HepG2 (cell line): ENCODE measurements around the gene RIMBP2. TPM values are rescaled to one million over a fixed set of nuclear protein-coding genes. Genes with fewer than 3 reads are reported as not detected.

ENCODE experiments used
- ATAC-seq: fragments of 200-7000 bp; cut with Tn5 transposase; 3 replicates; pipeline ENCODE4 v1.9.1; 2020; ENCODE audit warnings: mild to moderate bottlenecking, moderate library complexity
- BruUV-seq: library from RNA; stranded (reverse); fragments of 400-500 nt; replicated peaks from 2 replicates; lab custom pipeline; 2021; lab: Mats Ljungman, UMichigan
- CTCF ChIA-PET: fragments of 300-600 bp; formaldehyde crosslinking; extraction: SDS; loops from one replicate; lab custom pipeline; 2021; ENCODE audit warnings: low total read pairs, inconsistent platforms, low intra/inter-chr PET ratio; lab: Yijun Ruan, JAX
- POLR2A ChIA-PET: fragments of 350-600 bp; sonication (Branson Sonifier 250); formaldehyde crosslinking; loops from one replicate; lab custom pipeline; 2020; ENCODE audit warnings: antibody characterized with exemption, inconsistent platforms; lab: Yijun Ruan, JAX
- DNase-seq: peaks from one replicate; pipeline ENCODE4 v3.0.0-alpha.2; 2015; ENCODE audit warnings: low spot score
- FAIRE-seq: peaks from 3 replicates; lab custom pipeline; 2011; peaks lifted over from hg19 to GRCh38; lab: Jason Lieb, UNC
- H2AFZ ChIP-seq: one replicate; pipeline ENCODE4 v1.6.1; 2011; ENCODE audit warnings: low read length, inconsistent platforms
- H3K27ac ChIP-seq: fragments of 300-600 bp; 3 replicates; pipeline ENCODE4 v1.8.0; 2011; ENCODE audit warnings: mixed run types, mild to moderate bottlenecking, mixed read lengths, low read length, inconsistent platforms; ENCODE audit not compliant: insufficient read depth; ENCODE audit errors: extremely low read length
- H3K27me3 ChIP-seq, 2 experiments: fragments of 200-600 bp in 1 of 2; 2 replicates in 1 of 2; 3 replicates in 1 of 2; pipeline versions ENCODE4 v1.6.0 to v1.8.0; 2011; ENCODE audit warnings: low read length in 2 of 2, mild to moderate bottlenecking in 2 of 2, moderate library complexity in 2 of 2, inconsistent platforms in 1 of 2; ENCODE audit not compliant: insufficient read depth in 2 of 2, control insufficient read depth in 1 of 2
- H3K36me3 ChIP-seq, 2 experiments: fragments of 200-600 bp in 1 of 2; replicated peaks in 1 of 2; 2 replicates in 1 of 2; 3 replicates in 1 of 2; pipeline versions ENCODE4 v1.5.1 to v1.8.0; 2011; ENCODE audit warnings: low read length in 2 of 2, inconsistent platforms in 1 of 2; ENCODE audit not compliant: insufficient read depth in 2 of 2, control insufficient read depth in 1 of 2
- H3K4me1 ChIP-seq: 2 replicates; pipeline ENCODE4 v1.5.1; 2012; ENCODE audit warnings: low read length, inconsistent platforms; ENCODE audit not compliant: insufficient read depth
- H3K4me2 ChIP-seq: 2 replicates; pipeline ENCODE4 v1.6.0; 2011; ENCODE audit warnings: low read depth, low read length, inconsistent platforms
- H3K4me3 ChIP-seq, 3 experiments: fragments of 200-600 bp in 1 of 3; sonication (generic), shearing (Covaris generic) in 1 of 3; replicated peaks in 1 of 3; 2 replicates each; pipeline ENCODE4 v1.5.1; 2011 to 2016; ENCODE audit warnings: low read length in 3 of 3, inconsistent platforms in 2 of 3, low read depth in 2 of 3, mild to moderate bottlenecking in 2 of 3, control low read depth in 1 of 3, mixed read lengths in 1 of 3; ENCODE audit not compliant: insufficient read depth in 1 of 3
- H3K79me2 ChIP-seq: one replicate; pipeline ENCODE4 v1.6.1; 2011; ENCODE audit warnings: low read length, inconsistent platforms; ENCODE audit not compliant: insufficient read depth
- H3K9ac ChIP-seq: 2 replicates; pipeline ENCODE4 v1.6.0; 2011; ENCODE audit warnings: mild to moderate bottlenecking, low read depth, low read length, inconsistent platforms; ENCODE audit not compliant: insufficient read depth
- H3K9me3 ChIP-seq: 2 replicates; pipeline ENCODE4 v1.5.1; 2012; ENCODE audit warnings: mild to moderate bottlenecking, low read length
- H4K20me1 ChIP-seq: 2 replicates; pipeline ENCODE4 v1.6.0; 2011; ENCODE audit warnings: inconsistent platforms, mild to moderate bottlenecking, low read length, moderate library complexity; ENCODE audit not compliant: insufficient read depth
- FOXO1 ChIP-seq: sonication (generic); formaldehyde crosslinking; IDR thresholded peaks from 2 replicates; pipeline ENCODE4 v1.4.0; 2020; ENCODE audit warnings: missing genetic modification reagents
- KAT8 ChIP-seq: IDR thresholded peaks from 2 replicates; pipeline ENCODE4 v1.6.1; 2016; ENCODE audit warnings: missing genetic modification reagents, missing compliant biosample characterization
- MAZ ChIP-seq, 2 experiments: sonication (generic) in 1 of 2; formaldehyde crosslinking in 1 of 2; IDR thresholded peaks; 2 replicates each; pipeline versions ENCODE4 v1.5.0 to v1.6.1; 2012 to 2020; ENCODE audit warnings: low read depth in 2 of 2, mild to moderate bottlenecking in 2 of 2, borderline replicate concordance in 1 of 2, improper control_type of control experiment in 1 of 2, low read length in 1 of 2, missing genetic modification reagents in 1 of 2, moderate library complexity in 1 of 2
- PTBP1 ChIP-seq: fragments of 200-400 bp; formaldehyde crosslinking; IDR thresholded peaks from 2 replicates; pipeline ENCODE4 v1.6.1; 2018; ENCODE audit warnings: low read length, low read depth; ENCODE audit not compliant: poor library complexity, severe bottlenecking
- TCF12 ChIP-seq, 2 experiments: fragments of 450-650 bp in 1 of 2; sonication (generic) in 1 of 2; formaldehyde crosslinking in 1 of 2; IDR thresholded peaks; 2 replicates each; pipeline versions ENCODE4 v1.6.1 to v1.8.0; 2017 to 2022; ENCODE audit warnings: antibody characterized with exemption in 1 of 2, mild to moderate bottlenecking in 1 of 2, missing genetic modification reagents in 1 of 2, moderate library complexity in 1 of 2
- ZFYVE20 ChIP-seq: sonication (generic); formaldehyde crosslinking; IDR thresholded peaks from 2 replicates; pipeline ENCODE4 v1.8.0; 2023; ENCODE audit warnings: low read depth, mild to moderate bottlenecking, moderate library complexity, missing genetic modification reagents, borderline replicate concordance
- ZNF510 ChIP-seq: sonication (generic); formaldehyde crosslinking; IDR thresholded peaks from 2 replicates; pipeline ENCODE4 v1.4.0; 2020; ENCODE audit warnings: low read depth, mild to moderate bottlenecking, missing genetic modification reagents
- ZNF557 ChIP-seq: sonication (generic); formaldehyde crosslinking; IDR thresholded peaks from 2 replicates; pipeline ENCODE4 v1.4.0; 2020; ENCODE audit warnings: missing genetic modification reagents
- ZNF577 ChIP-seq: sonication (generic); formaldehyde crosslinking; IDR thresholded peaks from 2 replicates; pipeline ENCODE4 v1.4.0; 2020; ENCODE audit warnings: mild to moderate bottlenecking, low read depth, missing genetic modification reagents, borderline replicate concordance
- WGBS: methylation state at CpG from one replicate; pipeline ENCODE4 v1.1.6; 2017; ENCODE audit warnings: low lambda C conversion rate; 5-methylcytosine and 5-hydroxymethylcytosine counted together
- in situ Hi-C: cut with HindIII; loops from 2 replicates; pipeline ENCODE4 v1.10.0; 2017; ENCODE audit warnings: low pct_unique_long_range_greater_than_20kb; ENCODE audit not compliant: extremely low pct_ligation_motif_present
- intact Hi-C: fragments of 100-400 bp; cut with micrococcal nuclease; formaldehyde crosslinking; loops from one replicate; pipeline ENCODE4 v1.10.0; 2022; ENCODE audit not compliant: unreplicated experiment
- polyA plus RNA-seq, 8 experiments: library from polyadenylated mRNA; depleted of rRNA in 3 of 8; stranded (reverse) in 7 of 8; unstranded in 1 of 8; fragments of >200 nt; fragmentation: Illumina TruSeq in 4 of 8; extraction: Trizol in 4 of 8; gene quantifications; 2 replicates each; pipeline versions ENCODE4 v1.2.1 to v1.2.3, GENCODE V29; 2011 to 2016; ENCODE audit warnings: low read depth in 4 of 8, missing spikeins in 1 of 8, mixed read lengths in 1 of 8; ENCODE audit not compliant: insufficient read depth in 1 of 8
- total RNA-seq, 5 experiments: library from RNA; depleted of rRNA; stranded (reverse); fragments of >200 nt; fragmentation: Illumina TruSeq; extraction: Trizol; gene quantifications; 2 replicates each; pipeline ENCODE4 v1.2.3, GENCODE V29; 2016; ENCODE audit warnings: low read depth in 1 of 5

Gene RIMBP2
- total and polyA plus RNA-seq, 2 of the 13 experiments (the other 11 are each of a cell fraction or from before 2014, with no cell fraction given) = 0.03 TPM; not detected in 1

DNA sequence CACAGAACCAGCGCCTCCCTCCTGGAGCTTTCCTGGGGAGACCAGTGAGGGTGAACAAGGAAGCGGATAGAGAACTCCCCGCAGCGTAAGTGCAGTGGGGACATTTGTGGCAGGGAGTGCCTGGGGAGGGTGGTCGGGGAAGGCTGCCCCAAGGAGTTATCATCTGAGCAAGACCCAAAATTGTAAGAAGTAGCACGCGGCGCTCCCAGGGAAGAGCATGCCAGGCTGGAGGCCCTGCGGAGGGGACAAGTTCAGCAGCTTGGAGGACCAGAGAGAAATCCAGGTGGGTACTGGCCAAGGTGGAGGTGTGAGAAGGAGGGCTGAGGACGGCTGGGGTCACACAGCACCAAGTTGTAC is 46.2 kb upstream of the RIMBP2 start:
- ATAC-seq (peak; percentile 38), DNase-seq (no peak), FAIRE-seq (no peak)
- ChIA-PET CTCF (interaction anchor here (1.1 to 4.2 kb wide), 2 partner anchors 14 to 57 kb away, joined by 4 to 76 read pairs; no protein-coding TSS in a partner anchor), POLR2A (interaction anchor here (1.8 kb wide), 1 partner anchor 14 kb away, joined by 9 read pairs; no protein-coding TSS in a partner anchor)
- peaks cover 7% of the 10 kb centered on the region for H3K4me1 ChIP-seq
- peak overlapping the region in 1 of 3 experiments; percentile 57; a peak in 2 of 6 replicates for H3K4me3 ChIP-seq
- BruUV-seq = no TSS peak
- H3K27ac ChIP-seq = no peak overlapping the region
- no peak overlapping the region for H2AFZ ChIP-seq
- in situ Hi-C loops (loop anchor here (5.0 kb wide), 1 partner anchor 55 kb away; no protein-coding TSS in a partner anchor), intact Hi-C loops (no loop called here)
- no peaks in the 10 kb centered on the region for H3K36me3 ChIP-seq
- H4K20me1 ChIP-seq = no peaks in the 10 kb centered on the region
- peak overlapping the region; percentile 66 for H3K4me2 ChIP-seq
- no peak overlapping the region for H3K9ac ChIP-seq
- no peaks in the 10 kb centered on the region for H3K79me2 ChIP-seq
- H3K27me3 ChIP-seq = peaks cover 3 to 15% of the 10 kb centered on the region in 2 experiments; a peak in 4 of 5 replicates
- TF ChIP-seq PTBP1 (no peak), ZNF557 (CRISPR knock-in tag) (no peak), TCF12 (IDR thresholded peaks at IDR 0.05) (no peak), TCF12 (CRISPR knock-in tag; IDR thresholded peaks at IDR 0.05) (no peak), FOXO1 (no peak), MAZ (IDR thresholded peaks at IDR 0.05; ENCODE audit: borderline replicate concordance, low read depth, low read length) (no peak), MAZ (CRISPR knock-in tag; IDR thresholded peaks at IDR 0.05; ENCODE audit: low read depth) (no peak), ZNF577 (CRISPR knock-in tag) (no peak), ZNF510 (CRISPR knock-in tag) (no peak), KAT8 (CRISPR knock-in tag) (no peak), ZFYVE20 (no peak)
- 0 out of 2 replicates have a peak, but pooled peaks cover 11% of the 10 kb centered on the region for H3K9me3 ChIP-seq
- WGBS = 50% methylated on average over 10 of the region's 10 CpGs
